NCI-H128 (cell line): ENCODE measurements around the gene HMGN1.

Experiments
- DNase-seq: peaks from one replicate; lab custom pipeline; 2025; ENCODE audit not compliant: unreplicated experiment; lab: John Stamatoyannopoulos, UW

HMGN1 gene

DNA sequence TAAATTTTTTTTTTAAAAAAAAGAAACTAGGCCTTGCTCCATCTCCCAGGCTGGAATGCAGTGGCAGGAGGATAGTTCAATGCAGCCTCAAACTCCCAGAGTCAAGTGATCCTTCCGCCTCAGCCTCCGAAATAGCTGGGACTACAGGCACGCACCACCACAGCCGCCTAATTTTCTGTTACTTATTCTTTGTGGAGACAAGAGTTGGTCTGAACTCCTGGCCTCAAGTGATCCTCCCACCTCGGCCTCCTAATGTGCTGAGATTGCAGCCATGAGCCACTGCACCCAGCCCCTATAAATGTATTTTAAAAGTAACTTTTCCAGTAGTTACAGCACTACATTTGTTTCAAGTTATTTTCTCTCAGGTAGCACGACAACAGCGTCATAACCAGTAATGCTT is 37.7 kb downstream of the HMGN1 start:
- no peak for DNase-seq

GRCh38 chr21:39307466-39307865 is 41.4 kb downstream of the HMGN1 start:
- no peak for DNase-seq

- DNase-seq, result no peak
Observed at GRCh38 chr21:39300587-39300986, 48.3 kb downstream of the HMGN1 start.

DNA sequence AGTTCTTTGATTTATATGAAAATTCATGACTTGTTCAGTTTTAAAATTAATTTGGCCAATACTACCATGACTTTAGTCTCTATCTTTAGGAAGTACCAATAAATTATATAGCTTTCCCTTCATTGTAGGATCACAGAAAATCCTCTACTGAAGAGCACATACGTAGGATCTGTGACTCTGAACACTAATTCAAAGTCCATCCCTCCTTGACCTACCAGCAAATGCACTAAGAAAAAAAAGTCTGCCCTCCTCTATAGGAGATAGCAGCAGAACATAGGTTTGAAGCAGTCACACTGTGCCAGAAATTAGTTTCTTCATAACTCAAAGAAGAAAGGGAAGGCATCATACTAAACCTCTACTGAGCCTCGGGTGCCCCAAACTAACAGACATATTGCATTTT is 52.0 kb downstream of the HMGN1 start:
- DNase-seq, result no peak
